ENCODE measurements around the gene ITGB7. TPM values are rescaled to one million over a fixed set of nuclear protein-coding genes. Genes with fewer than 3 reads are reported as not detected.

Gene ITGB7
- total and polyA plus RNA-seq, 9 of the 15 experiments (the other 6 are each of a cell fraction or from before 2014, with no cell fraction given), result 0.06 to 2.0 (median 0.67) TPM

DNA sequence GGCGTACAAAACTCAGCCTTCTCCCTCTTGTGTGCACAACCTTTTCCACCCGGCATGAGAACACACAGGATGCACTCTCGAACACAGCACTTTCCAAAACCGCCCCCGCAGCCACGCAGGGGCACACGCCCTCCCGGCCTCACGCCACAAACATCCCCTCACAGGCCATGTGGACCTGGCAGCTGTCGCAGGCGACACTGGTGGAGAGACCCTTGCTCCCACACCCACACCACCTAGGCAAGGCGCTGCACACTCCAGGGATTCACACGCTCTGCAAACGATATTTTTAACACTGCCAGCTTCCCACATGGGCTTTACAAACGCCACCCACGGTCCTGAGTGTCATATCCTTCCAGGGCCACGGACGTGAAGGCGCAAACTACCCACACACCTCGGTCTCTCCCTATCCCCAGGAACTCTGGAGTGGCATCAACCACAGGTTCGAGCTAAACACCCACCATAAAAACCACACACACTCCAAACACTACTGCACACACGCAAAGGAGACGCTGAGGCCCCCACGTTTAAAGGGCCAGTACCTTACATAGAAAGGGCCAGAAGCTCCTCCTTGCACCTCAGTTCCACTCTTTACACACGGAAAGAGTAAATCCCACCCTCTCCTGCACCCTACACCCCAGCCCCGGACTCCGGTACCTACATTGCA is 12.4 kb upstream of the ITGB7 start:
- BruUV-seq (replicated peaks), result TSS peak; percentile 67
- H3K27ac ChIP-seq (ENCODE audit: extremely low read depth, low read depth, low read length), result peak overlapping the region; percentile 57
- FAIRE-seq (peak; percentile 62), ATAC-seq (peak; percentile 19), DNase-seq (ENCODE audit: extremely low read depth in 1 of 4, low spot score in 3 of 4) (peak; percentile 46 to 62 (median 58))
- H3K4me2 ChIP-seq (ENCODE audit: insufficient read depth, low read length), result peak overlapping the region; percentile 95
- H3K27me3 ChIP-seq (ENCODE audit: control insufficient read depth in 2 of 2, insufficient read depth in 2 of 2, low read length in 2 of 2), result no peaks in the 10 kb centered on the region
- ChIA-PET CTCF (ENCODE audit: low intra/inter-chr PET ratio) (no interaction called here), POLR2A (interaction anchor here (0.6 to 2.2 kb wide), 13 partner anchors 11 to 479 kb away, joined by 3 to 6 read pairs (median 4); partner anchors contain the start of genes CSAD, ESPL1, ITGB7 and ZNF740)
- peaks cover 10% of the 10 kb centered on the region; the same call in 1 of the 3 replicates for H3K36me3 ChIP-seq (ENCODE audit: control insufficient read depth, insufficient read depth, low read length)
- H4K20me1 ChIP-seq (replicated peaks; ENCODE audit: control insufficient read depth, insufficient read depth, low read length), result no peaks in the 10 kb centered on the region
- in situ Hi-C loops (cut with MboI), result no loop called here
- no peaks in the 10 kb centered on the region for H3K9me3 ChIP-seq (replicated peaks; ENCODE audit: control insufficient read depth, insufficient read depth, low read depth, low read length)
- H3K9me1 ChIP-seq (ENCODE audit: control insufficient read depth, insufficient read depth, low read length), result no peaks in the 10 kb centered on the region
- H3K9ac ChIP-seq (ENCODE audit: insufficient read depth in 1 of 2, low read depth in 2 of 2, low read length in 2 of 2), result peak overlapping the region; percentile 61 to 93
- H3K4me1 ChIP-seq (replicated peaks in 1 of 2; ENCODE audit: control insufficient read depth in 2 of 2, insufficient read depth in 2 of 2, low read length in 2 of 2), result peaks cover 45 to 76% of the 10 kb centered on the region in 2 experiments
- WGBS (ENCODE audit: insufficient coverage, low coverage, missing lambda C conversion rate), result 3% methylated on average over 25 of the region's 27 CpGs
- H3K79me2 ChIP-seq (ENCODE audit: control insufficient read depth, insufficient read depth, low read length), result peaks cover 24% of the 10 kb centered on the region
- intact Hi-C loops (cut with micrococcal nuclease), result no loop called here
- peak overlapping the region; percentile 87 for H2AFZ ChIP-seq (ENCODE audit: low read depth, low read length)
- peak overlapping the region; percentile 64 for H3K4me3 ChIP-seq
- TF ChIP-seq, protein P1, sequence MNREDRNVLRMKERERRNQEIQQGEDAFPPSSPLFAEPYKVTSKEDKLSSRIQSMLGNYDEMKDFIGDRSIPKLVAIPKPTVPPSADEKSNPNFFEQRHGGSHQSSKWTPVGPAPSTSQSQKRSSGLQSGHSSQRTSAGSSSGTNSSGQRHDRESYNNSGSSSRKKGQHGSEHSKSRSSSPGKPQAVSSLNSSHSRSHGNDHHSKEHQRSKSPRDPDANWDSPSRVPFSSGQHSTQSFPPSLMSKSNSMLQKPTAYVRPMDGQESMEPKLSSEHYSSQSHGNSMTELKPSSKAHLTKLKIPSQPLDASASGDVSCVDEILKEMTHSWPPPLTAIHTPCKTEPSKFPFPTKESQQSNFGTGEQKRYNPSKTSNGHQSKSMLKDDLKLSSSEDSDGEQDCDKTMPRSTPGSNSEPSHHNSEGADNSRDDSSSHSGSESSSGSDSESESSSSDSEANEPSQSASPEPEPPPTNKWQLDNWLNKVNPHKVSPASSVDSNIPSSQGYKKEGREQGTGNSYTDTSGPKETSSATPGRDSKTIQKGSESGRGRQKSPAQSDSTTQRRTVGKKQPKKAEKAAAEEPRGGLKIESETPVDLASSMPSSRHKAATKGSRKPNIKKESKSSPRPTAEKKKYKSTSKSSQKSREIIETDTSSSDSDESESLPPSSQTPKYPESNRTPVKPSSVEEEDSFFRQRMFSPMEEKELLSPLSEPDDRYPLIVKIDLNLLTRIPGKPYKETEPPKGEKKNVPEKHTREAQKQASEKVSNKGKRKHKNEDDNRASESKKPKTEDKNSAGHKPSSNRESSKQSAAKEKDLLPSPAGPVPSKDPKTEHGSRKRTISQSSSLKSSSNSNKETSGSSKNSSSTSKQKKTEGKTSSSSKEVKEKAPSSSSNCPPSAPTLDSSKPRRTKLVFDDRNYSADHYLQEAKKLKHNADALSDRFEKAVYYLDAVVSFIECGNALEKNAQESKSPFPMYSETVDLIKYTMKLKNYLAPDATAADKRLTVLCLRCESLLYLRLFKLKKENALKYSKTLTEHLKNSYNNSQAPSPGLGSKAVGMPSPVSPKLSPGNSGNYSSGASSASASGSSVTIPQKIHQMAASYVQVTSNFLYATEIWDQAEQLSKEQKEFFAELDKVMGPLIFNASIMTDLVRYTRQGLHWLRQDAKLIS (CRISPR knock-in tag; IDR thresholded peaks at IDR 0.05), result peak; percentile 68; the same call in 1 of the 2 replicates
- TF ChIP-seq NFE2 (IDR thresholded peaks at IDR 0.05; ENCODE audit: low read depth) (no peak), GATAD2B (IDR thresholded peaks at IDR 0.05; ENCODE audit: borderline replicate concordance) (no peak), HDAC6 (IDR thresholded peaks at IDR 0.05; ENCODE audit: low read depth, low read length) (no peak)
- TF ChIP-seq, protein P2, sequence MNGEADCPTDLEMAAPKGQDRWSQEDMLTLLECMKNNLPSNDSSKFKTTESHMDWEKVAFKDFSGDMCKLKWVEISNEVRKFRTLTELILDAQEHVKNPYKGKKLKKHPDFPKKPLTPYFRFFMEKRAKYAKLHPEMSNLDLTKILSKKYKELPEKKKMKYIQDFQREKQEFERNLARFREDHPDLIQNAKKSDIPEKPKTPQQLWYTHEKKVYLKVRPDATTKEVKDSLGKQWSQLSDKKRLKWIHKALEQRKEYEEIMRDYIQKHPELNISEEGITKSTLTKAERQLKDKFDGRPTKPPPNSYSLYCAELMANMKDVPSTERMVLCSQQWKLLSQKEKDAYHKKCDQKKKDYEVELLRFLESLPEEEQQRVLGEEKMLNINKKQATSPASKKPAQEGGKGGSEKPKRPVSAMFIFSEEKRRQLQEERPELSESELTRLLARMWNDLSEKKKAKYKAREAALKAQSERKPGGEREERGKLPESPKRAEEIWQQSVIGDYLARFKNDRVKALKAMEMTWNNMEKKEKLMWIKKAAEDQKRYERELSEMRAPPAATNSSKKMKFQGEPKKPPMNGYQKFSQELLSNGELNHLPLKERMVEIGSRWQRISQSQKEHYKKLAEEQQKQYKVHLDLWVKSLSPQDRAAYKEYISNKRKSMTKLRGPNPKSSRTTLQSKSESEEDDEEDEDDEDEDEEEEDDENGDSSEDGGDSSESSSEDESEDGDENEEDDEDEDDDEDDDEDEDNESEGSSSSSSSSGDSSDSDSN (IDR thresholded peaks at IDR 0.05; ENCODE audit: borderline replicate concordance in 1 of 2, low read depth in 2 of 2, low read length in 2 of 2), result no peak
- TF ChIP-seq, protein P3, sequence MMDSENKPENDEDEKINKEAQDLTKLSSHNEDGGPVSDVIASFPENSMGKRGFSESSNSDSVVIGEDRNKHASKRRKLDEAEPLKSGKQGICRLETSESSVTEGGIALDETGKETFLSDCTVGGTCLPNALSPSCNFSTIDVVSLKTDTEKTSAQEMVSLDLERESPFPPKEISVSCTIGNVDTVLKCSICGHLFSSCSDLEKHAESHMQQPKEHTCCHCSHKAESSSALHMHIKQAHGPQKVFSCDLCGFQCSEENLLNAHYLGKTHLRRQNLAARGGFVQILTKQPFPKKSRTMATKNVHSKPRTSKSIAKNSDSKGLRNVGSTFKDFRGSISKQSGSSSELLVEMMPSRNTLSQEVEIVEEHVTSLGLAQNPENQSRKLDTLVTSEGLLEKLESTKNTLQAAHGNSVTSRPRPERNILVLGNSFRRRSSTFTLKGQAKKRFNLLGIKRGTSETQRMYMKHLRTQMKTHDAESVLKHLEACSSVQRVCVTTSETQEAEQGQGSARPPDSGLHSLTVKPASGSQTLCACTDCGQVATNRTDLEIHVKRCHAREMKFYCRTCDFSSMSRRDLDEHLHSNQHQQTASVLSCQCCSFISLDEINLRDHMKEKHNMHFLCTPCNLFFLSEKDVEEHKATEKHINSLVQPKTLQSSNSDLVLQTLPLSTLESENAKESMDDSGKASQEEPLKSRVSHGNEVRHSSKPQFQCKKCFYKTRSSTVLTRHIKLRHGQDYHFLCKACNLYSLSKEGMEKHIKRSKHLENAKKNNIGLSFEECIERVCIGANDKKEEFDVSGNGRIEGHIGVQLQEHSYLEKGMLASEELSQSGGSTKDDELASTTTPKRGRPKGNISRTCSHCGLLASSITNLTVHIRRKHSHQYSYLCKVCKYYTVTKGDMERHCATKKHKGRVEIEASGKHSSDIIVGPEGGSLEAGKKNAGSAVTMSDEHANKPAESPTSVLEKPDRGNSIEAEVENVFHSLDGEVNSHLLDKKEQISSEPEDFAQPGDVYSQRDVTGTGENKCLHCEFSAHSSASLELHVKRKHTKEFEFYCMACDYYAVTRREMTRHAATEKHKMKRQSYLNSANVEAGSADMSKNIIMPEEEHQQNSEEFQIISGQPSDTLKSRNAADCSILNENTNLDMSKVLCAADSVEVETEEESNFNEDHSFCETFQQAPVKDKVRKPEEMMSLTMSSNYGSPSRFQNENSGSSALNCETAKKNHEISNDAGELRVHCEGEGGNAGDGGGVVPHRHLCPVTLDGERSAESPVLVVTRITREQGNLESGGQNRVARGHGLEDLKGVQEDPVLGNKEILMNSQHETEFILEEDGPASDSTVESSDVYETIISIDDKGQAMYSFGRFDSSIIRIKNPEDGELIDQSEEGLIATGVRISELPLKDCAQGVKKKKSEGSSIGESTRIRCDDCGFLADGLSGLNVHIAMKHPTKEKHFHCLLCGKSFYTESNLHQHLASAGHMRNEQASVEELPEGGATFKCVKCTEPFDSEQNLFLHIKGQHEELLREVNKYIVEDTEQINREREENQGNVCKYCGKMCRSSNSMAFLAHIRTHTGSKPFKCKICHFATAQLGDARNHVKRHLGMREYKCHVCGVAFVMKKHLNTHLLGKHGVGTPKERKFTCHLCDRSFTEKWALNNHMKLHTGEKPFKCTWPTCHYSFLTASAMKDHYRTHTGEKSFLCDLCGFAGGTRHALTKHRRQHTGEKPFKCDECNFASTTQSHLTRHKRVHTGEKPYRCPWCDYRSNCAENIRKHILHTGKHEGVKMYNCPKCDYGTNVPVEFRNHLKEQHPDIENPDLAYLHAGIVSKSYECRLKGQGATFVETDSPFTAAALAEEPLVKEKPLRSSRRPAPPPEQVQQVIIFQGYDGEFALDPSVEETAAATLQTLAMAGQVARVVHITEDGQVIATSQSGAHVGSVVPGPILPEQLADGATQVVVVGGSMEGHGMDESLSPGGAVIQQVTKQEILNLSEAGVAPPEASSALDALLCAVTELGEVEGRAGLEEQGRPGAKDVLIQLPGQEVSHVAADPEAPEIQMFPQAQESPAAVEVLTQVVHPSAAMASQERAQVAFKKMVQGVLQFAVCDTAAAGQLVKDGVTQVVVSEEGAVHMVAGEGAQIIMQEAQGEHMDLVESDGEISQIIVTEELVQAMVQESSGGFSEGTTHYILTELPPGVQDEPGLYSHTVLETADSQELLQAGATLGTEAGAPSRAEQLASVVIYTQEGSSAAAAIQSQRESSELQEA (IDR thresholded peaks at IDR 0.05; ENCODE audit: low read depth), result no peak
